CD4-positive, alpha-beta T cell (primary cell): ENCODE results near the gene MSI2. TPM values are rescaled to one million over a fixed set of nuclear protein-coding genes. Genes with fewer than 3 reads are reported as not detected.

Source experiments
- ATAC-seq: fragments of 200-7000 bp; cut with Tn5 transposase; one replicate; pipeline ENCODE4 v1.10.0; 2022; ENCODE audit warnings: mild to moderate bottlenecking; ENCODE audit not compliant: poor library complexity
- CTCF ChIA-PET: fragments of 350-600 bp; sonication (Branson Sonifier 250); formaldehyde crosslinking; loops from one replicate; lab custom pipeline; 2021; ENCODE audit warnings: antibody characterized with exemption, inconsistent platforms; lab: Charles Lee
- POLR2A ChIA-PET: fragments of 350-600 bp; sonication (Branson Sonifier 250); formaldehyde crosslinking; loops from one replicate; lab custom pipeline; 2021; ENCODE audit warnings: antibody characterized with exemption, inconsistent platforms; lab: Charles Lee
- DNase-seq, 14 experiments: peaks; one replicate each; pipeline ENCODE4 v3.0.0-alpha.2; 2013 to 2020; ENCODE audit warnings: mixed read lengths in 2 of 14
- H3K27ac ChIP-seq, 2 donors: one replicate each; pipeline versions ENCODE4 v1.5.1 to v1.7.0; 2013; ENCODE audit warnings: low read length in 2 of 2, low read depth in 1 of 2, mild to moderate bottlenecking in 1 of 2
- H3K27me3 ChIP-seq, 2 experiments: 1 replicate in 1 of 2; 2 replicates in 1 of 2; pipeline versions ENCODE4 v1.6.1 to v1.7.0; 2013; ENCODE audit warnings: low read length in 2 of 2, control low read depth in 1 of 2, mild to moderate bottlenecking in 1 of 2, moderate library complexity in 1 of 2; ENCODE audit not compliant: insufficient read depth in 2 of 2, control insufficient read depth in 1 of 2
- H3K36me3 ChIP-seq: one replicate; pipeline ENCODE4 v1.6.1; 2013; ENCODE audit warnings: low read length, control low read depth; ENCODE audit not compliant: insufficient read depth
- H3K4me1 ChIP-seq: one replicate; pipeline ENCODE4 v1.6.1; 2013; ENCODE audit warnings: low read length, control low read depth; ENCODE audit not compliant: insufficient read depth
- H3K4me3 ChIP-seq: one replicate; pipeline ENCODE4 v1.5.1; 2013; ENCODE audit warnings: mild to moderate bottlenecking, low read length, moderate library complexity
- H3K9me3 ChIP-seq, 2 experiments: 1 replicate in 1 of 2; 2 replicates in 1 of 2; pipeline versions ENCODE4 v1.6.1 to v1.7.0; 2013; ENCODE audit warnings: low read length in 2 of 2, mild to moderate bottlenecking in 2 of 2, control low read depth in 1 of 2, moderate library complexity in 1 of 2; ENCODE audit not compliant: control insufficient read depth in 1 of 2, insufficient read depth in 1 of 2
- H3K27ac Mint-ChIP-seq: one replicate; pipeline ENCODE4 v1.8.0; 2020; ENCODE audit warnings: mixed read lengths
- H3K27me3 Mint-ChIP-seq: one replicate; pipeline ENCODE4 v1.8.0; 2021; ENCODE audit warnings: mixed read lengths
- H3K36me3 Mint-ChIP-seq: one replicate; pipeline ENCODE4 v1.8.0; 2021; ENCODE audit warnings: low read depth, mixed read lengths
- H3K4me1 Mint-ChIP-seq: one replicate; pipeline ENCODE4 v1.8.0; 2021; ENCODE audit warnings: low read depth, mixed read lengths
- H3K4me3 Mint-ChIP-seq: one replicate; pipeline ENCODE4 v1.8.0; 2020; ENCODE audit warnings: mild to moderate bottlenecking, mixed read lengths
- H3K9me3 Mint-ChIP-seq: one replicate; pipeline ENCODE4 v1.8.0; 2020; ENCODE audit warnings: mixed read lengths
- intact Hi-C, 2 experiments: fragments of 100-400 bp; cut with DNase I in 1 of 2; cut with micrococcal nuclease in 1 of 2; formaldehyde crosslinking; loops; one replicate each; pipeline versions ENCODE4 v1.15.1 to v1.9.0; 2023 to 2025; cut with DNase I, micrococcal nuclease
- total RNA-seq, 174 experiments: library from RNA in 2 of 174; stranded (reverse) in 2 of 174; gene quantifications; one replicate each; pipeline ENCODE4 v1.2.3 and lab custom pipeline; 2021 to 2026
- TF ChIP-seq, protein P1 (sequence below): fragments of 200-600 bp; IDR thresholded peaks from one replicate; pipeline ENCODE4 v1.8.0; 2022; ENCODE audit warnings: antibody characterized with exemption, mild to moderate bottlenecking

Gene MSI2
- total RNA-seq, 2 experiments from 2014 or later = 129 to 132 TPM

DNA sequence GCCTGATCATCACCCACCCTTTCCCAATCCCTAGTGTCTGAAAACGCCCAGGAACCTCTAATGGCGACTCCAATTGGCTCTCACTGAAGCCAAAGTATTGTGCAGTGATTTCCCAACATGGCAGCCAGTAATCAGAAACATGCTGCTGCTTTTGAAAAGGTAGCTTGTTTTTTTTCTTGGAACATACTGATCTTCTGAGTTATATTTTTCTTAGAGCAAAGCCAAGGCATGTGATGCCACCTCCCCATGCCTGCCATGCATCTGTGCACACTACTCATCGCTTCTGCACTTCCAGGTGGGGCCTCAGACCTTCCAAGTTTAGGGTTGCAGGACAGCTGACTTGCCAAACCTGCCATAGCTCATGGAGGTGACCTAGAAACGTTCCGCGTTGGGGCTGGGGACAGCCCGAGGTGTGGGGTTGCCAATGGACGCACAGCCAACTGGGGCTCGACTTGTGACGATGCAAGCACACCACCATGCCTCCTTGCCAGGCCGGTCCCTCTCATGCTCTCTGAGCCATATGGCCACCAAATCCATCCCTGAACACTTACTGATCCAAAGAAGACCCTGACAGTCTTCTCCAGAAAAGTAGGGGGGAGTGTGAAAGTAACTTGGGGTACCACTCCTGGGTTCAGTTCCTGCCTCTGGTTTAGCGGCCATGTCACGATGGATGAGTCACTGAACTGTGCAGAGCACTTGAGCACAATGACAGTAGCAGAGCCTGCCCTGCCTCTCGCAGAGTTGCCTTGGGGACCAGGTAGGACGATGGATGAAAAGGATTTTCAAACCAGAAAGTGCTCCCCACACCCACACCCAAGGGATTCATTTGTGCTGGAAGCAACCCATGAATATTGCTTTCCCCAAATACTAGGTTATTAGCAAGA lies 333.1 kb downstream of the MSI2 start:
- no peak overlapping the region for H3K4me3 ChIP-seq
- no peaks in the 10 kb centered on the region for H3K4me1 ChIP-seq
- no peak for DNase-seq
- no peaks in the 10 kb centered on the region for H3K36me3 ChIP-seq
- Mint-ChIP-seq H3K27ac (no peak overlapping the region), H3K36me3 (peaks cover 18% of the 10 kb centered on the region), H3K4me3 (no peak overlapping the region), H3K27me3 (no peaks in the 10 kb centered on the region), H3K4me1 (no peaks in the 10 kb centered on the region), H3K9me3 (no peaks in the 10 kb centered on the region)
- peaks cover under 1 to 13% of the 10 kb centered on the region in 2 experiments for H3K9me3 ChIP-seq
- TF ChIP-seq, protein P1, sequence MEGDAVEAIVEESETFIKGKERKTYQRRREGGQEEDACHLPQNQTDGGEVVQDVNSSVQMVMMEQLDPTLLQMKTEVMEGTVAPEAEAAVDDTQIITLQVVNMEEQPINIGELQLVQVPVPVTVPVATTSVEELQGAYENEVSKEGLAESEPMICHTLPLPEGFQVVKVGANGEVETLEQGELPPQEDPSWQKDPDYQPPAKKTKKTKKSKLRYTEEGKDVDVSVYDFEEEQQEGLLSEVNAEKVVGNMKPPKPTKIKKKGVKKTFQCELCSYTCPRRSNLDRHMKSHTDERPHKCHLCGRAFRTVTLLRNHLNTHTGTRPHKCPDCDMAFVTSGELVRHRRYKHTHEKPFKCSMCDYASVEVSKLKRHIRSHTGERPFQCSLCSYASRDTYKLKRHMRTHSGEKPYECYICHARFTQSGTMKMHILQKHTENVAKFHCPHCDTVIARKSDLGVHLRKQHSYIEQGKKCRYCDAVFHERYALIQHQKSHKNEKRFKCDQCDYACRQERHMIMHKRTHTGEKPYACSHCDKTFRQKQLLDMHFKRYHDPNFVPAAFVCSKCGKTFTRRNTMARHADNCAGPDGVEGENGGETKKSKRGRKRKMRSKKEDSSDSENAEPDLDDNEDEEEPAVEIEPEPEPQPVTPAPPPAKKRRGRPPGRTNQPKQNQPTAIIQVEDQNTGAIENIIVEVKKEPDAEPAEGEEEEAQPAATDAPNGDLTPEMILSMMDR = no peak
- no peaks in the 10 kb centered on the region for H3K27me3 ChIP-seq
- POLR2A ChIA-PET = no interaction called here
- intact Hi-C loops = loop anchor here in 1 of 2 experiments (10.0 kb wide), 1 partner anchor 625 kb away; the partner anchor contains the start of gene COIL
- CTCF ChIA-PET = no interaction called here
- ATAC-seq = no peak
- no peak overlapping the region for H3K27ac ChIP-seq

DNA sequence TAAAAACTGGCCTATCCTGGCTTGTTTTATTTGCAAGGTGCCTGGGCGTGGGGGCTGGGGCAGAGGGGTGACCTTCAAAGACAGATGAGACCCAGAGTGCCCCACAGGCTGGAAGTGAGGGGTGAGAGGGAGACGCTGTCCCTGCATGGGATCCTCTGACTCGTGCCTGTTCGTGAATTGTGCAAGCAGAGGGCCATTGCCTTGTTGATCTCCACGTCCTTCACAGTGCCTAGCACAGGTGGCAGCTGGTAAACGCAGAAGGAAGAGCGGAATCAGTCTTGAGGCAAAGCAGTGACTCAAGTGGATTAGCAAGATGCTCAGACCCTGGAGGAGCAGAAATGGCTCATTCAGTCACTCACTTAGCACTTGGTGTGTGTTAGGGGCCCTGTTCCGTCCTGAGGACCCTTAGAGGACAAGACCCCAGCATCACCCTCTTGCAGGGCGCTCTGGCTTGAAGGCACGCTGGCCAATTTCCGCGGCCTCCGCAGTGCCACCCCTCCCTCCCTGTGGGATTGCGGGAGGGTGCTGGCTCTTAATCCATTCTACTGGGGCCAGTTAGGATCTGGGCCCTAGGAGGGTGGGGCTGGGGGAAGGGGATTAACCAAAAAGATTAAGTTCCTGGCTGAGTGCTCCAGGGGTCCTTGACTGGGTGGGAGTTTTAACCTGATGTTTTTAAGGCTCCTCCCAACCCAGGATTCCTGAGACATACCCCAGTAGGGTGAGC lies 337.6 kb downstream of the MSI2 start:
- no peaks in the 10 kb centered on the region for H3K9me3 Mint-ChIP-seq
- CTCF ChIA-PET = no interaction called here

DNA sequence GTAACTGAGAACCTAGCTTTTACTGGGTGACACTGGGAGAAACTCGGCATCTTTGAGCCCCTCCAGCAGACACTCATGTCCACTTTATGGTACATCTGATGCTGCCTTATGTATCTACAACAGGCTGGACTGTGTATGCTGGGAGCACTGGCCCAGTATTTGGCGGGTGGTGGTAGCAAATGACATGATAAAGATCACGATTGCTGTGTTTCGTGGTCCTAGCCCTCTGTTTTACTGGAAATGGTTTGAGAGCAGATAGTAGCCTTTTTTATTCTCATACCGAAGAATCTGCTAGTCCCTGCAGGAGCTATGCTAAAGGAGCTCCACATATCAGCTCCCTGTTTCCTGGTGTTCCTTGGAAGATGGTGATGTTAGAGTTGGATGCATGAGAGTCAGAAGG lies 338.4 kb downstream of the MSI2 start:
- no peak for ATAC-seq
- H3K36me3 Mint-ChIP-seq = peaks cover 32% of the 10 kb centered on the region
- H3K27me3 Mint-ChIP-seq = no peaks in the 10 kb centered on the region
- ChIA-PET POLR2A (no interaction called here), CTCF (no interaction called here)
- H3K4me3 Mint-ChIP-seq = no peak overlapping the region
- Histone ChIP-seq H3K36me3 (no peaks in the 10 kb centered on the region), H3K4me1 (peaks cover 25% of the 10 kb centered on the region), H3K4me3 (no peak overlapping the region), H3K9me3 (peaks cover 12 to 19% of the 10 kb centered on the region in 2 experiments), H3K27ac (no peak overlapping the region), H3K27me3 (no peaks in the 10 kb centered on the region)
- peaks cover 31% of the 10 kb centered on the region for H3K4me1 Mint-ChIP-seq
- intact Hi-C loops = loop anchor here in 1 of 2 experiments (5.0 to 10.0 kb wide), 2 partner anchors 352 to 630 kb away; partner anchors contain the start of gene COIL
- H3K9me3 Mint-ChIP-seq = no peaks in the 10 kb centered on the region
- DNase-seq = no peak
- TF ChIP-seq, protein P1 = no peak
- H3K27ac Mint-ChIP-seq = no peak overlapping the region

More for the DNA sequence above, 337.6 kb downstream of the MSI2 start:
- Mint-ChIP-seq H3K36me3 (peaks cover 32% of the 10 kb centered on the region), H3K4me1 (peaks cover 22% of the 10 kb centered on the region), H3K27me3 (no peaks in the 10 kb centered on the region), H3K4me3 (no peak overlapping the region), H3K27ac (no peak overlapping the region)
- Histone ChIP-seq H3K27me3 (no peaks in the 10 kb centered on the region), H3K4me1 (peaks cover 16% of the 10 kb centered on the region), H3K9me3 (peaks cover 12 to 19% of the 10 kb centered on the region in 2 experiments), H3K27ac (no peak overlapping the region), H3K4me3 (no peak overlapping the region), H3K36me3 (no peaks in the 10 kb centered on the region)
- intact Hi-C loops = loop anchor here in 1 of 2 experiments (10.0 kb wide), 1 partner anchor 629 kb away; the partner anchor contains the start of gene COIL
- no peak for DNase-seq
- POLR2A ChIA-PET = no interaction called here
- TF ChIP-seq, protein P1 = no peak
- ATAC-seq = no peak
